ENCODE measurements around the gene C5orf34.
"Not testable (repeated sequence)": the region's sequence is repeated elsewhere in the genome, so short reads cannot be mapped to it uniquely, and the experiment has no call there.

Gene C5orf34

DNA sequence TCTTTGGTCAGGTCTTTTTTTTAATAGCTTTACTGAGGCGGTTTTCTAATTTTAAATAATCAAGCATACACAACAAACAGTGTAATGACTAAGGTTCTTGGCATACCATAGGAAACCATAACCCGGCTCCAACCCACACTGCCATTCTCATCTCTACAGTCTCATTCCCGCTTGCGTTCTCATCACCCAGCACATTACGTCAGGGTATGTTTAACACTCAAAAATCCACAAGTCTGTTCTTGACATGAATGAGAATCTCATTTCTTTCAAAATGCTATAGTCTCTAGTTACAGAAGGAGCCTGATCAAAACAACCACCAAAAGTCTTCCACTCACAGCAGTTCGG lies 505 bp downstream of the C5orf34 start:
- no peak for DNase-seq

GRCh38 chr5:43514025-43514424 lies 923 bp downstream of the C5orf34 start:
- no peak for DNase-seq

GRCh38 chr5:43511062-43511461 lies 3.9 kb downstream of the C5orf34 start:
- DNase-seq, result not testable (repeated sequence)

- no peak for DNase-seq
Measured at GRCh38 chr5:43498581-43498980, 16.4 kb downstream of the C5orf34 start.

- no peak for DNase-seq
Measured at GRCh38 chr5:43497311-43498104, 17.4 kb downstream of the C5orf34 start.

DNA sequence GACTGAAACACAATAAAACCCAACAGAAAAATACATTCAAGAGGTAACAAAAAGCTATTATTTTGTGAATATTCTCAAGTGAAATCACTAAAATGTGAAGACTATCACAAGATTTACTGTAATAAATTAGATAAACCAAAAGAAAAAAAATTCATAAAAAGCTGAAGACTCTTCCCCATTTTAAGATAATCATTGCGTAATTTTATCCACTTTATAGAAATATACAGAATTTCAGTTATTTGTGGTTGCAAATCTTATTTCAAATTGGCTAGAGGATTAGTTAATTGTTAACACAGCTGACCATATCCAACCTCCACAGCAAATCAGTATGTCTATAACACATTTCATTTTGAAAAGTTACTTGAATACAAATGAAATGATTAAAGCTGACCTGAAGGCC lies 23.6 kb downstream of the C5orf34 start:
- DNase-seq, result no peak

DNA sequence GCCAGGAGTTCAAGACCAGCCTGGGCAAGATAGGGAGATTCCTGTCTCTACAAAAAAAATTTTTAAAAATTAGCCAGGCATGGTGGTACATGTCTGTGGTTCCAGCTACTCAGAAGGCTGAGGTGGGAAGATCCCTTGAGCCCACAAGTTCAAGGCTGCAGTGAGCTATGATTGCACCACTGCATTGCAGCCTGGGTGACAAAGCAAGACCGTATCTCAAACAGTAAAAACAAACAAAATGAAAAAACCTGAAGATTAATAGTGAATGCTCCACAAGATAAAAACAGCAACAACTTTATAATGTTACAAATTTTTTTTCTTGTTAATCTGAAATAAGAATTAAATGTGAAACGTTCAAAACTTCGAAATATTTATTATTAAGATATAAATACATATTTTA lies 28.6 kb downstream of the C5orf34 start:
- DNase-seq, result no peak

GRCh38 chr5:43485406-43485805 lies 29.5 kb downstream of the C5orf34 start:
- DNase-seq, result no peak

GRCh38 chr5:43484106-43484849 lies 30.7 kb downstream of the C5orf34 start:
- DNase-seq, result peak; percentile 96

DNA sequence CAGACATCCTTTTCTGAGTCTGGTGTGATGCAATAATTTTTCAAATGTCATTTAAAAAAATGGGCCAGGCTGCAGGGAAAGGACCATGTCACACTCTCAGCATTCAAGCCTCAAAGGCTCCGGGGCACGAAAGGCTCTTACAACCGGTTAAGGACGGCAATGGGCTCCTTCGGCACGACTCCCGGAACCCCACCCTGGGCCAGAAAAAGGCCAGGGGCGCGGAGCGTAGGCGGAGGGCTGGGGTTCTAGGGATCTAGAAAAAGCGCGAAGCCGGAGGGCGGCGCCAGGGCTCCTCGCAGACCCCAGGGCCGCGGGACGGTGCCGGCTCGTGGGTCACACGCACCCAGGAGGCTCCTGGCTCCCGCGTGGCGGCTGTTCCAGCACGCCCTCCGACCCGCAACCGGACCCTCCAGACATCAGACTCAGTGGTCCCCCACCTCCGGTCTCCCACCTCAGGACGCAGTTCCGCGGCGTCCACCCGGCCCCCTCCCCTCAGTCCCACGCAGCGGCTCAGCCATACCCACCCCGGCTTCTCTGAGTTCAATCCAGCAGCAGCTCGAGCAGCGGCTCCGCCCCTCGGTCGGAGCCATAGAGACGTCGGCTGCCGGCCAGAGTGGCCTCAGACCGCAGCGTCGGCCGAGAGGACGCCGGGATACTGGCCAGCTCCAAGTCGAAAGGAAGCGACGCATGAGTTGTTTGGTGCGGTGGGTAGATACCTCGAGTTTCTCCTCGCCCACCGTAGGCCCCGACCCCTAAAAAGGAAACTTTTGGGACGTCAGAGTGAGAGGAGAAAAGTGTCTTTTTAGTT lies 31.4 kb downstream of the C5orf34 start, which contains the start of gene TMEM267:
Gene TMEM267, minus strand, starts transcription at position 568 of the 808 bp plus-strand sequence. CDS start 29,896 bp downstream, outside the sequence.
- peak; percentile 98 for DNase-seq

DNA sequence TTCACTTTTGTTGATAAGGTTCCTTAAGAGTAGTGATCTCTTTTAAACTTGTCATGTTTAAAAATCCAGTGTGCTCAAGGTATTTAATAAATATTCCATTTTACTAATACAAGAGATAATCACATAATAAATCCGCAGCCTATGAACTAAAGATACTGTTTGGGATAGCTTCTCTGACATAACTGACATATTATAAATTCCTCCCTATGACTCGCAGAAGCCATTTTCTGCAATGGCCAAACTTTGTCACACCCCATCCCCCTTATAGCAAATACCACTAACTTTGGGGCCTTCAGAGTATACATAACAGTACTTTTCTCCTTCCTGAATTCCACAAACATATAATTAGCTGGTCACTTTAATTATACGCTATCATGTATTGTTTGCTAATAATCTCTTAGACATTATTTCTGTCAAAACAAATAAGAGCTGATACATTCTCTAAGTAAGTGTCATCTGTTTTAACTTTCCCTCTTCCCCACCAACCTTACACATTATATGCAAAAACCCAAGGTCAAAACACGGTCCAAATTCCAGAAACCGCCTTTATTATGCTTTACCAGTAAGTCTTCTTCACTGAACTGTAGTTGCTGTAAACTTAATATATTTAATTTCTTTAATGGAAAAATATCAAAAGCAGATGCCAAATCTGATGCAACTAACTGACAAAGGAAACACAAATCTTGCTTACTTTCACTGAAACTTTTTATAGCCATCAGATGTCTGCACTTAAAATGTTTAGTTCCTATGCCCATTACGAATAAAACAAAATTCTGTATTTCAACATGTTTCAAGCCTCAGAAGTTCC lies 32.3 kb downstream of the C5orf34 start:
- no peak for DNase-seq

GRCh38 chr5:43469671-43470391 lies 45.1 kb downstream of the C5orf34 start:
- DNase-seq, result no peak

DNA sequence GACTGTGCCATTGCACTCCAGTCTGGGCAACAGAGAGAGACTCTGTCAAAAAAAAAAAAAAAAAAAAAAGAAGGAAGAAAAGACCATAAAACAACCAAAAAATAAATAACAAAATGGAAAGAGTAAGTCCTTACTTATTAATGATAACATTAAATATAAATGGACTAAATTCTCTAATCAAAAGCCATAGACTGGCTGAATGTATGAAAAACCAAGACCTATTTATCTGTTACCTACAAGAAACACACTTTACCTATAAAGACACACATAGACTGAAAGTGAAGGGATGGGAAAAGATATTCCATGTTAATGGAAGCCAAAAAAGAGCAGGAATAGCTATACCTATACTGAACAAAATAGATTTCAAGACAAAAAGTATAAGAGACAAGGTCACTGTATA lies 47.8 kb downstream of the C5orf34 start:
- no peak for DNase-seq

GRCh38 chr5:43465455-43465854 lies 49.5 kb downstream of the C5orf34 start:
- DNase-seq, result not testable (repeated sequence)

- no peak for DNase-seq
Measured at GRCh38 chr5:43461066-43461465, 53.9 kb downstream of the C5orf34 start.

GRCh38 chr5:43456556-43456955 lies 58.4 kb downstream of the C5orf34 start:
- DNase-seq, result no peak

GRCh38 chr5:43441575-43441974 lies 73.4 kb downstream of the C5orf34 start:
- DNase-seq, result not testable (repeated sequence)

DNA sequence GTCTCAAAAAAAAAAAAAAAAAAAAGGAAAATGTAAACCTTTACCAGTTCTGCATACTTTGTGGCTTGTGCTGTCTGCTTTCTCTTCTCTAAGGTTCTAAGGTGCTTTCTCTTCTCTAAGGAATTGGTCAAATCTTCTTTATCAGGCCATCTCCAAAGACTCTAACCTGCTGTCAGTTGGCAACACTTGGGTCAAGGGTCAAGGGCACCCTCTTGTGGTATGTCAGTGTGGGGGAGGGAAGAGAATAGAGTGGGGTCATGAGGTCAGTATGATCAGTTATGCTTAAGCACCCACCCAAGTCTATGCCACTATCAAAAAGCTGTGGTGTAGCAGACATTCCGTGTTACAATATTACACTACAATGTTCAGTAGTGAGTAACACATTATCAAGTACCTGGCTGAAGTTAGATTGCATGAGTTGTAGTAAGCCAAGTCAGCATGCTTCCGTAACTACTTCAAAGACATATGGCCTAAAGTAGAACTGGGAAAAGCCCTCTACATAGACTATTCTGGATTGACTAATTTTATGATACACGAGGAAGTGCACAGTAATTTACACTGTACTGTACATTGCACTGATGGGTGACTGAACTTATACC lies 77.8 kb downstream of the C5orf34 start:
- DNase-seq, result no peak

All from retina (tissue), 1 donor.